Activated CD4-positive, CD25-positive, alpha-beta regulatory T cell treated with anti-CD3 and anti-CD28 coated beads, Interleukin-2, amount 50 U/mL, for 24 hours (primary cell): ENCODE data around the gene LSAMP.

Source experiments
- ATAC-seq, 2 donors: fragments of 150-1000 bp; cut with Tn5 transposase; one replicate each; pipeline ENCODE4 v1.10.0; 2021; ENCODE audit warnings: mild to moderate bottlenecking in 1 of 2, moderate library complexity in 1 of 2

LSAMP gene

DNA sequence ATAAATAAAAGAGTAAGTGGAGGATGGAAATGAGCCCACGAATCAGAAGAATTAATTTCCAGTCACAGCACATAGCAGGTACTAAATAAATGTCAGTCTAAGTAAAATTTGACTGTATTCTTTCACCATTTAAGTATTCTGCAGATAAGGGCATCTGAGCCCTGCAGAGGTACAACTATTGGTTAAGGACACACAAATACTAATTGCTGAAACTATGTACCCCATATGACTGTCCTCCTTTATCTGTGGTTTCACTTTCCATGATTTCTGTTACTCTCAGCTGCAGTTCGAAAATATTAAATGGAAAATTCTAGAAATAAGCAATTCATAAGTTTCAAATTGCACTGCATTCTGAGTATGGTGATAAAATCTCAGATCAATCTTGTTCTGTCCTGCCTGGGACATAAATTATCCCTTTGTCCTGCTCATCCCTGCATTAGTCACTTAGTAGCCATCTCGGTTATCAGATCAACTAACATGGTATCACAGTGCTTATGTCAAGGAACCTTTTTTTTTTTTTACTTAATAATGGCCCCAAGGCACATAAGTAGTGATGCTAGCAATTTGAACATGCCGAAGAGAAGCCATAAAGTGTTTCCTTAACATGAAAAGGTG lies 95.1 kb downstream of the LSAMP start:
- ATAC-seq = no peak

DNA sequence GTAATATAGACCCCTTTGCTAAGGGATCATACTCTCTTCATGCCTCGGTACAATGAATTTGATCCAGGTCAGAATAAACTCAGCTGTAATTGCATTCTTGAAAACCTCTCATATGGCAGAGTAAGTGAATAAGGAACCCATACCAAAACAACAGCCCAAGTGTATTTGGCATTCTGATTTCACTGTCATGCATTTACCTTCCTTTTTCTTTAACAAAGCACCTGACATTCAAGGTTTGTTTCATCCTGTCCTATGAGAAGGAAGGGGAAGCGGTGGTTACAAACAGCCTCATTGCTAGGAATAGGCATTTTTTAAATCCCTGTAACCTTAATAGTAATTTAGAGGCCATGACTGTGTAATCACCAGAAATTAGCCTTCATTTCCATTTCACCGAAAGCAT lies 97.1 kb downstream of the LSAMP start:
- no peak for ATAC-seq

DNA sequence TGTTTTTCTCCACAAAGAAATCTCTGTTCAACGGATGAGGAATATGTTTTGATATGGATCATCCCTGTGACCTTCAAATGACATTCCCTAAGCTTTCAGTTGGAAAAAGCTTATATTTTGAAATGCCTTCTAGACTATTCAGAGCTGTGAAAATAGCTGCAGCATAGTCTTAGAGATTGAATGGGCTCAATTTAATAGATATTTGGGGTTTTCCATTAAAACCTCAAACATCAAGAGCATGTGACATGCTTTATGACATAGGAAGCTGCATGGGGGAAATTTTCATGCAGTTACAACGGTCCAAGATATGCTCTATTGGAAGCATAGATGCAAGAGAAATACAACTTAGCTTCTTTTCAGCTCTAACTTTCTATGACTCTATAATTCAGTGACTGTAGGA lies 102.8 kb downstream of the LSAMP start:
- ATAC-seq = no peak

DNA sequence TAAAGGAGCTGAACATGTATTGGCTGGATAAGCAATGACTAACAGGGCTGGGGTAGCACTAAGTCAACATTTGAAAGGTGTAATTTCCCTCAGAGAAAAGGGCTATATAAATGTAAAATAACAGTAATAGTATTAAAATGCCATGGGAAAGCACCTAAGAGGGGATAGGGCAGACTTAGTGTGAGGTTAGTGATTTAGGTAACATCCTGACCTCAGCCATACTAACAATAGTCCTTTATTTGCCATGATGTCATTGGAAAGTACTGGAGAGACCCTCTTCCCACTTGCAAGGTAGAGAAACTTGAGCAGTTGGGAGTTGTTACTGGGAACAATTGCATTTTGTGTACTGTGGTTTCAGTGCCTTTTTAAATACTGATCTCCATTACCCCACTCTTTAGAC lies 103.4 kb downstream of the LSAMP start:
- ATAC-seq = no peak

DNA sequence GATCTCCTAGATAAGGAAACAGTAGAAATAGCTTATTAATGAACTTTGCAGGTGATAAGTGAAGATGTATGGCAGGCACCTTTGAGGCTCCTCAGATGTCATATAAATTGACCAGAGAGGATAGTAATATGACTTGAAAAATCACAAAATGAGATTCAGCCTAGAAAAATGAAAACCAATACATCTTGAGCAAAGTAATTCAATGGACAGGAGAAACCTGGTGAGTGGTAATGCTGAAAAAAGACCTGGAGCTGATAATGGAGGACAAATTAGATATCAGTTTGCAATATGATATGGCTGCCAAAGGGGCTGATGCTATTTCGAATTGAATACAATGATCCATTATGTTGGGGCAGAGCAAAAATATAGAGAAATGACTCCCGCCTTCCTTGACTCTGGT lies 103.9 kb downstream of the LSAMP start:
- ATAC-seq = no peak

DNA sequence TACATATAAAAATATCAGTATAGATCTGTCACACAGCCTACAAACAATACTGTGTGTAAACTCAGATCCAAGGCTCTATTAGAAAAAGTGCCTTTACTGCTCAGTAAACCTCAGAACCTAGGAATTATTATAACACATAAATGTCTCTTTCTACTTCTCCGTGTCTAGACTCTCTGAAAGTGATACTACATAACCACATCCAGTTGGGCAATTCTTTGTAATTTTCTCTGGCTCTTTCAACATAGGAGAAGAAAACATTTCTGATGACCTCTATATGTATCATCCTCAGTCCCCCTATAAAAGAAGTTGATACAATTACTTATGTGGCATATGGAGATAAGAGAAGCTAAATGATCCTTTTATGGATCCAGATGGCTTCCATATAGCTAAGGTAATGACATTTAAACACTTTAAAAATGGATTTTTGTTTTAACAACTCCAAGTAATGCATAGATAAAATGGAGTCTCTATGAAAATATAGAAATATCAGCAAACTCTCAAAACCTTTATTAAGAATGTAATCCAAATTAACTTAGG lies 104.5 kb downstream of the LSAMP start:
- ATAC-seq = no peak

DNA sequence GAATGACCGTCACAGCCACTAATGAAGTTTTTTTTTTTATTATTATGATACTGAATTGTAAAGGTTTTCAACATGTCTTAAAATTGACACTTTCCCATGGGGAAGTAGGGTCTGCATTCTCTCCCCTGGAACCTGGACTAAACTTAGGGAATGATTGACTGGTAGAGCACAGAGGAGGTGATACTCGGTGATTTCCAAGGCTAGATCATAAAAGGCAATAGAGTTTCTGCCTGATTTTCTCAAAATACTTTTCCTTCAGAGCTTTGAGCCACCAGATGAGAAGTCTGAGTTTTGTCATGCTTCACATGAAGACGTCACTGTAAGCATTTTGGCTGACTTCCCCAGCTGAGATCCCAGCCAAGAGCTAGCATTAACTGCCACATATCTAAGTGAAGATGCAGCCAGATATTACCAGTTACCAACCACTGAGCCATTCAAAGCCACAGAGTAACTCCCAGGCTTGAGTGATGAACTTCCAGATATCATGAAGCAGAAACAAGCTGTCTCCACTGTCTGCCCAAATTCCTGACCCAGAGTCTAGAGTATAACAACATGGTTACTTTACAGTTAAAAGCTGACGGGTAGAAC lies 105.8 kb downstream of the LSAMP start:
- no peak for ATAC-seq

DNA sequence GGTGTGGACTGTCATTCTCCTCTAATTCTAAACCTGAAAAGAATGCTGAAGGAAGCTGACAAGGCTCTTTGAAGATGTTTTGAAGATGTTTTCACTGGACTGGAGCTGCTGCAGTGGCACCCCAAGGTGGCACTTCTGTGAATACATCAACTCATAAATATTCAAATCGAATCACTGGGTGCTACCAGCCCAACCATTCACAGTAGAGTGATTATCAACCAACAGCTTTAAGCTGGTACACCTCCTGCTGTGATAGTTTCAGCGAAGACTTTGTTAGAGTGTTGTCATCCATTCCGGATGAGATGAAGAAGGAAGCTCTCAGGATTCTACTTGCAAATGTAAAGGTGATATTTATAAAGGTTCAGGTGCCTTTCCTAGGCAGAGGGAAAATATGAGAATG lies 106.6 kb downstream of the LSAMP start:
- ATAC-seq = no peak

DNA sequence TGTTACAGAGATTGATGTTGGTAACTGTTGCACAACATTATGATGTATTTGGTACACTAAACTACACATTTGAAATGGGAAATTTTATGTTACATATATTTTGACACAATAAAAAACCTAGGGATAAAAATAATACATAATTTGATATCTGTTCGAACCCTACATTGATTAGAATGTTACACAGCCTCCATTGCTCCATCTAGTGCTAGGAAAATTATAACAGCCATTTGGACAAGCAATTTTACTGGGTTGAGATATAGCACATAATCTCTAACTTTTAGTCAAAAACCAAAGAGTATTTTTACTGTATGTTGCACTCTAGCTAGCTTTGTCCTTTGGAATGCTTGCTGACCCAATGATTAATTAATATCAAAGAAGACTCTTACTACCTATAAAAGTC lies 108.1 kb downstream of the LSAMP start:
- no peak for ATAC-seq

DNA sequence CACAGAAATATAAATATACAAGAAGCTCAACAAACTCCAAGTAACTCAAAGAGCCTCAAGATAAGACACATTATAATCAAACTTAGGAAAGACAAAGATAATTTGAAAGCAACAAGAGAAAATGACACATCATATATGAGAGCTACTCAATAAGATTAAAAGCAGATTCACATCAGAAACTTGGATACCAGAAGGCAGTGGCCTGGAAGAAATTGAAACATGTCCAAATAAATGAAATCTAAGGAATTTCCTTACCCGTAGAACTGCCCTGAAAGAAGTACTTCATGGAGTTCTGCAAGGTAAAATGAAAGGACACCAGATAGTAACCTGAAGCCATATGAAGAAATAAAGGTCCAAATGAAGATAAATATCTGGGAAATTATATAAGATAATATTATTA lies 113.9 kb downstream of the LSAMP start:
- ATAC-seq = no peak

DNA sequence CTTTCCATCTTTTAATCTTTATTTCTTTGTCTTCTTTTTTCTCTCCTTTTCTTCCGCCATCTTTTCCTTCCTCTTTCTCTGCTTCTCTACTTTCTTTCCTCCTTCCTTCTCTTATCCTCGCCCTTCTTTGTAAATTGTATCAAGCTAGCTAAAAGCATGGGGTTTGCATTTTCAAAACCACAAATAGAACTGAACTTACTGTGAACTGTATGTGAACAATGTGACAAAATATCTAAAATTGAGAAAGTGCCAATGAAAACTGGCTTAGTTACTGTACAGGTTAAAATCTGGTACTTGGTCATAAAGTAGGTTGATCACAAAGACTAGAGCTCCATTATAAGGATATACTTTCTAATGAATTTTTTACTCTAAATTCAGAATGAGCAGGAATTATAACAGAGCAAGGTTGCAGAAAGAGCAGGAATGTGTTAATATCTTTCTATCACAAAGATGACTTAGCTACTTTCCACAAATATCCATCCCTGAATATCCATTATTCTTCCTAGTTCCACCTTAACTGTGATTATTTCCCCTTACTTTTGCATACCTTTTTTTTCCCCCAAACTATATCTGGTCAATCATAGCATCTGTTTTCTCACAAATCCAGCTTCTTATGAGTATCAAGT lies 122.4 kb downstream of the LSAMP start:
- no peak for ATAC-seq

DNA sequence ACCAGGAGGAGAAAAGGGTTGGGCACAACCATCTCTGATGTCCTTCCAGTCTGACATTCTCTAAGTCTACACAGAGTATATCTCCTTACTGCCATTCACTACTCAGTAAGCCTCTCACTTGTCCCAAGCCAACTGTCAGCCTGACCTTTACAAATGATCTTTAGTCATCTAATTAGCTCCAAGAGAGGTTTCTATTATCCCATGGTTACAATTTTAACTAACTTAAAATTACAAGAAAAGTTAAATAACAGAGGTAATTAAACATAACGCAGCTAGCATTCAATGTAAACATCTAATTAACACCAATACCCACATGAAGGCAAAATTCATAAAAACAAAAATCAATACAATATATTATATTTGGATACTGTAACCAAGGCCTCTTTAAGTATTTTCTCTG lies 126.9 kb downstream of the LSAMP start:
- ATAC-seq = no peak

DNA sequence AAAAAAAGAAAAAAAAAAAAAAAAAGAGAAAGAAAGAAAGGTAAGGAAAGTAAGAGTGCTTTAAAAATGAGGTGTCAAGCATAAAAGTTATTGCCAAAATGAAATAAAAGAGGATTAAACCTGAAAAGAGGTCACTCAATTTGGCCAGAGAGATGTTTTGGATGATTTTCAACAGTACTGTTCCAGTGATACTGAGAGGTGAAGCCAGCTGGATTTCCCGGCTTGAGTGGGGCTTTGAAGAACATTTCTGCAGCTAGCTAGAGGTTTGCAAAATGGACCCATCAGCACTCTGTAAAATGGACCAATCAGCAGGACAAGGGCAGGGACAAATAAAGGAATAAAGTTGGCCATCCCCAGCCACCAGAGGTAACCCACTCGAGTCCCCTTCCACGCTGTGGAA lies 128.5 kb downstream of the LSAMP start:
- ATAC-seq = no peak

DNA sequence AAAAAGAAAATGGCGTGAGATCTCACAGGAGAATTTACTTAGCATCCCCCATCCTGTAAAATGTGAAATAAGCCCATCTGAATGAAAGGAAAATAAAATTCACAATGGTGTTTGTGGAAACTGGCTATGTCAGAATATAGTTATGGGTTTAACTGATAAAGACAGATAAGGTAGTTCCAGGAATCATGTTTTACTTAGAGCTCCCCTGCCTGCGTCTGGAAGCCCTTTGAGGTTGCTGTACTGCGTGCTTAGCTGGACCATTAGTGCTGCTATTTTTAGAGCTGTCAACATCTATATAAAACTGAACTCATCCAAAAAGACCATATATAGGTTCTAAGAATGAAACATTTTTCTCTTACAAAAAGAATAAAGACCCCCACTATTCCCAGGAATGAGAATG lies 130.8 kb downstream of the LSAMP start:
- ATAC-seq = no peak

DNA sequence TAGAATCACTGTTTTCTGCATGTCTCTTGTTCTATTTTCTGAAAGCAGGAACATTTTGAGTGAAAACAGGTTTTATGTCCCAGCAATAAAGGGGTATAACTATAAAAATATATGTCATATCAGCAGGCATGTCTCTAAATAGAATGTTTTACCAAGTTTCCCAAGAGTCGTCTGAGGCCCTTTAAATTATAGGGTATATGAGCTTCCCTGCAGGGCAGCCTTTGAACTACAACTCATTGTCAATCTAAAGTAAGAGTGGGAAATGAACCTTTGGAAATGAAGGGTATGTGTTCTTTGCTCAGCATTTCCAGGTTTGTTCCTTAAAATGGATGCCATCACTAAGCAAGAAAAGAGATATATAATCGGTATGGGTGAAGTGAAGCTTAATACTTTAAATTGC lies 138.6 kb downstream of the LSAMP start:
- no peak for ATAC-seq

DNA sequence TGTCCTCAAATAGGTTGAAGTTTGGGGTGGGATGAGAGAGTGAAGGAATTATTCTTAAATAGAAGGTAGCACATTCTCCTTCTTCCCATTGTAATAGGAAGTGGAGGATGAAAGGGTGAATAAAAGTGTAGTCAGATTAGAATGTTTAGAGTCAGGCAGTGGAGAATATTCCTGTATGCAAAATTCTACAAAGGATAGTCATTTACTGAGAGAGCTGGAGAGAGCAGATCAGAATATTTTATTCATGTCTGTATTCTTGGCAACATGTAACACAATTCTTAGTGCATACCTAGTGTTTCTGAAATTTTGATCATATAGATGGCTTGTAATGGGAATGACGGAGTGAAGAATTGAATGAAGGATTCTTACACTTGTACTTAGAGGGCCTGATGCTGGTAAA lies 139.1 kb downstream of the LSAMP start:
- no peak for ATAC-seq

DNA sequence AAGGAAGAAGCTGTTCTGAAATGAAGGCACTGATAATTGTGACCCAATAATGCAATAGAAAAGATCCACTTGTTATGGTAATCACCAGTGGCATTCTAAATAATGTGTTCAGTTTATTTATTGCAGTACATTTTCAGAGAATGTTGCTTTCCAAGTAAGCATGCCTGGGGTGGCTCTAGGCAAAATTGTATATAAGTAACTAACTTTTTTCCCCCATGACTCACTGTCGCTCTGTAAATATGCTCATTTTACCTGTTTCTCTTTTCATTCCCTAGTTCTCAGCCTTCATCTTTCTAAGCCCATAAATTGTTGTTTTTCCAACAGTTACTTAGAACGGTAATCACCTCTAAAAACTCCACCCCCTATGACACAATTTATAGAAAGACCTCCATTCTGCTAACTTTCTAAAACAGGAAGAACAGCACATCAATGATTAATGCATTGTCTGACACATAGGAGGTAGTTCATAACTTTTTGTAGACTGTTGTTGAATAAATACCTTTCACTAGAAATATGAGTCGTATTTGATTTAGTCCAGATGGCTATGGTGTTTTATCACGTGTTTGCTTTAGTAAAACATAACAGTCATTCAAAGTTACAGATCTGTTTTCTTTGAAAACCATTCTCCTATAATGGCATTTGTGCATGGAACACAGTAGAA lies 143.1 kb downstream of the LSAMP start:
- ATAC-seq = no peak

DNA sequence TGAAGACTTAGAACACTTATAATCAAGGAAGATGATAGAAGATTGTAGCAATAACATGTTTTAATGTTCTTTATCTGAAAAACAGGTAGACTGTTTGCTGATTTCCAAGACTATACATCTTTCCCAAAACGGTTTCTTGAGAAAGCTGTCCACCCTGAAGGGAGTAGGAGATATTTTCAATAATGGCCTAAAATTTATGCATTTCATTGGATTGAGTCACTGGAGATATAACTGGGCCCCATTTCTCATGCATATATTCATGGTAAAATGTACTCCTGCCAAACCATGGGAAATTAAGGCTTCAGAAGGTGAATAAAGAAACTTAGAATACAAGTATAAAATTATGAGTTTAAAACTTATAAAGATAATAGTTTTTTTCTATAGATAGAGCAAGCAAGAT lies 143.9 kb downstream of the LSAMP start:
- ATAC-seq = no peak

DNA sequence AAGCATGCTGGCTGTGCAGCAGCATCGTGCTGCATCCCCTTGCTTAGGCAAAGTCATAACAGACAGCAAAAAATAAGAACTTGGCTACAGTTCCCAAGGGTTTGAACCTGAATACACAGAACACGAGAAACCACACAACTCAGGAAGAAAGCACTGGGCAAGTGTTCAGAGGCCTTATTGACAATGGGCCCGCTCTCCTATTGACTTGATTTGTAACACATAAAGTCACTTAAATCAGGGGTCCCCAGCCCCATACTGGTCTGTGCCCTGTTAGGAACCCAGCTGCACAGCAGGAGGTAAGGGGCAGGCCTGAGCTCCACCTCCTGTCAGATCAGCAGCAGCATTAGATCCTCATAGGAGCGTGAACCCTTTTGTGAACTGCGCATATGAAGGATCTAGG lies 145.1 kb downstream of the LSAMP start:
- ATAC-seq = no peak

DNA sequence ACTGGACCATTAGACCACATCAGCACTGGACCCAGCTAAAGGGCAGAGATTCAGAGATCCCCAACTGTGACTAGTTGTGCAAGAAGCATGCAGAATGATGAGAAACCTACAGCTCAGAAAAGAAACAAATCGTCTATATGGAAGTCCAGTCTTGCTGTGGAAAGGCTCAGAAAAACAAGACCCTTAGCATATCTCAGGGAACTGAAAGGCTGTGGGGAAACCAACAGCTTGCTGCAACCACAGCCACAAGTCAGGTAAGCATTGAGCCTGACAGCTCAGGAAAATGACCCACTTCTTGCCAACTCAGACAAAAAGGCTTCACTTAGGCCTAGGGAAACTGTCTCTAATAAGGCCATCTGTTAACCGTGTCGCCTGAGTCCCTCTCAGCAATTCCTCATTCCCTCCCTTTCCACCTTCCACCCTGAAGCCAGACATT lies 145.6 kb downstream of the LSAMP start:
- no peak for ATAC-seq

DNA sequence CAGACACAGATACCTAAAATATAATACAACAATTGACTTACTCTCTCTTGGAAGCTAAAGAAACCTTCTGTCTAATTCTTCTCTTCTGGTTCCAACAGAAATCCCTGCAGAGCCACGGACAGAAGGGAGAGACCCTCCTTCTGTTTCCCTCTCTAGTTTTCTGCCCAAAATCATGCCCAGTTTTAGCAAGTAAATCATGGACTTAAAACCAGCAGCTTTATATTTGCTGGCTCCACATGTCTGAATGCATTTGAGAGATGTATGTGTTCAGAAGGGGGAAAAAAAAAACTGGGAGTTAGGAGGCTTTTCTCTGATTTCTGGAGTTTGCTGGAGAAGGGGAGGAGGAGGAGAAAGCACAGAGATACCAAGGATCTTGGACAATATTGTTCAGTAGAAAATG lies 147.1 kb downstream of the LSAMP start:
- no peak for ATAC-seq

DNA sequence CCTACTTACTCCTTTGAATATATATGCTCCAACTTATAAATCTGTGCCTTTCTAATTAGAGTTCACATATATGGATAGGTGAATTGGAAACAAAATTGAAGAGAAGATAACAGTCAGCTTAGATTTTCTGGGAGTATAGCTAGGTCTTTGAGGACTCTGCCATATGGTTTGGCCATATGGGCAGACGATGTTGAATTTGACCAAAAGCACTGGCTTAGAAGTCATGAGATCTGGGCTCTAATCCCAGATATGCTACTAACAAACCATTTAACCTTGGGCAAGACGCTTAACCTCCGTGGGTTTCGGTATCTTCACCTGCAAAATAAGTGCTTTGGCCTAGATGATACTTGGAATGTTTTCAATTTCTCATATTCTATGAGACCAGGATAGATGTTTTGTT lies 154.1 kb downstream of the LSAMP start:
- no peak for ATAC-seq

DNA sequence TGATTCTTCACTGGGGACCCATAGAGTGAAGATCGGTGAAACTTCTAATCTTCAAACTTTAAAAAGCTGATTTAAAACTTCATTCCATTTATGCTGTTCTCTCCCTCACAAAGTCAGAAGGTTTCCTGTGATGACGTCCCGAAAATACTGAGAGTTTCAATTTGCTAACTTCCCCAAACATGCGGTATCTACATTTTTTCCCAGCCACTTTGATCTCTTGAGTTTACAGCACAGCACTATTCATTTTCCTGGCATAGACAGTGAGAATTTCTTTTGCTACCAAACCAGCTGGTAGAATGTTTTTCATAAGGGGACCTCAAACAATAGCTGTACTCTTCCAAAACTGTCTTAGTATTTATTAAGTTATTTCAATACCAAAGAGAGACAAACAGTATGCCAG lies 156.8 kb downstream of the LSAMP start:
- no peak for ATAC-seq
